Loucy (cell line): Measurements from ENCODE around the gene PHLDA1.

Experiments used
- CTCF ChIP-seq: fragments of 200-600 bp; sonication (generic); conservative IDR thresholded peaks from 2 replicates; pipeline ENCODE4 v1.5.1; 2014; ENCODE audit warnings: mild to moderate bottlenecking, antibody characterized with exemption, low read length
- EZH2phosphoT487 ChIP-seq: fragments of 200-600 bp; IDR thresholded peaks from 2 replicates; pipeline ENCODE4 v1.6.1; 2018; ENCODE audit warnings: antibody characterized with exemption, mild to moderate bottlenecking, moderate library complexity, borderline replicate concordance

GRCh38 chr12:76049575-76050251 is 18.1 kb upstream of the PHLDA1 start:
- TF ChIP-seq CTCF (no peak), EZH2phosphoT487 (no peak)
